GM23338 (cell line): ENCODE results near the gene R3HDML. TPM values are rescaled to one million over a fixed set of nuclear protein-coding genes. Genes with fewer than 3 reads are reported as not detected.

Experiments used
- ATAC-seq: fragments of 200-7000 bp; cut with Tn5 transposase; 3 replicates; pipeline ENCODE4 v1.9.1; 2020
- DNase-seq: peaks from one replicate; pipeline ENCODE4 v3.0.0-alpha.2; 2015; ENCODE audit warnings: low spot score
- H2AFZ ChIP-seq: fragments of 200-600 bp; sonication (generic); 2 replicates; pipeline ENCODE4 v1.8.0; 2016; ENCODE audit warnings: antibody characterized with exemption, mild to moderate bottlenecking, moderate library complexity
- H3F3A ChIP-seq: fragments of 200-600 bp; sonication (generic); replicated peaks from 2 replicates; pipeline ENCODE4 v1.8.0; 2017; ENCODE audit warnings: antibody characterized with exemption, mixed run types, low read depth
- H3K27ac ChIP-seq: fragments of 200-600 bp; sonication (generic); 2 replicates; pipeline ENCODE4 v1.6.1; 2016; ENCODE audit warnings: low read depth
- H3K27me3 ChIP-seq: fragments of 200-600 bp; sonication (generic); 2 replicates; pipeline ENCODE4 v1.8.0; 2016; ENCODE audit warnings: mild to moderate bottlenecking, mixed run types, moderate library complexity; ENCODE audit not compliant: insufficient read depth
- H3K36me3 ChIP-seq: fragments of 200-600 bp; sonication (generic); 2 replicates; pipeline ENCODE4 v1.8.0; 2016; ENCODE audit warnings: mild to moderate bottlenecking; ENCODE audit not compliant: insufficient read depth
- H3K4me1 ChIP-seq: fragments of 200-600 bp; sonication (generic); 2 replicates; pipeline ENCODE4 v1.8.0; 2016; ENCODE audit warnings: mild to moderate bottlenecking, moderate library complexity; ENCODE audit not compliant: insufficient read depth
- H3K4me2 ChIP-seq: fragments of 200-600 bp; sonication (generic); 2 replicates; pipeline ENCODE4 v1.7.1; 2017; ENCODE audit warnings: mixed run types
- H3K4me3 ChIP-seq: fragments of 200-600 bp; sonication (generic); 2 replicates; pipeline ENCODE4 v1.6.1; 2016; ENCODE audit warnings: mixed run types
- H3K79me2 ChIP-seq: fragments of 200-600 bp; sonication (generic); replicated peaks from 2 replicates; pipeline ENCODE4 v1.8.0; 2017; ENCODE audit warnings: mild to moderate bottlenecking; ENCODE audit not compliant: insufficient read depth
- H3K9me2 ChIP-seq: fragments of 200-600 bp; sonication (generic); 2 replicates; pipeline ENCODE4 v1.8.0; 2017; ENCODE audit not compliant: insufficient read depth
- H4K20me1 ChIP-seq: fragments of 200-600 bp; sonication (generic); replicated peaks from 2 replicates; pipeline ENCODE4 v1.8.0; 2017; ENCODE audit warnings: mild to moderate bottlenecking; ENCODE audit not compliant: insufficient read depth
- H3K27ac Mint-ChIP-seq: 2 replicates; pipeline ENCODE4 v1.8.0; 2020; ENCODE audit warnings: inconsistent platforms, mild to moderate bottlenecking, moderate library complexity, mixed read lengths
- H3K27me3 Mint-ChIP-seq: 3 replicates; pipeline ENCODE4 v1.8.0; 2022; ENCODE audit warnings: low read depth, mild to moderate bottlenecking, moderate library complexity, mixed read lengths, inconsistent platforms; ENCODE audit not compliant: insufficient read depth, poor library complexity
- H3K36me3 Mint-ChIP-seq: 3 replicates; pipeline ENCODE4 v1.8.0; 2021; ENCODE audit warnings: low read depth, mild to moderate bottlenecking, inconsistent platforms, moderate library complexity, mixed read lengths
- H3K4me1 Mint-ChIP-seq: 3 replicates; pipeline ENCODE4 v1.8.0; 2020; ENCODE audit warnings: mild to moderate bottlenecking, inconsistent platforms, mixed read lengths
- H3K4me3 Mint-ChIP-seq: 3 replicates; pipeline ENCODE4 v1.8.0; 2021; ENCODE audit warnings: moderate library complexity, mild to moderate bottlenecking, inconsistent platforms, mixed read lengths
- H3K9me3 Mint-ChIP-seq: 3 replicates; pipeline ENCODE4 v1.8.0; 2020; ENCODE audit warnings: moderate library complexity, mild to moderate bottlenecking, inconsistent platforms, mixed read lengths
- CREB1 ChIP-seq: fragments of 250-450 bp; sonication (Bioruptor Pico); IDR thresholded peaks from 2 replicates; pipeline ENCODE4 v1.5.0; 2020; ENCODE audit warnings: low read depth, mild to moderate bottlenecking, moderate library complexity
- REST ChIP-seq: IDR thresholded peaks from one replicate; pipeline ENCODE4 v1.6.1; 2018; ENCODE audit warnings: antibody characterized with exemption; ENCODE audit not compliant: unreplicated experiment
- polyA plus RNA-seq: library from polyadenylated mRNA; unstranded; fragments of >200 nt; fragmentation: Nextera tagmentation; extraction: Ambion mirVana; gene quantifications from 2 replicates; pipeline ENCODE4 v1.2.1, GENCODE V29; 2016
- total RNA-seq: library from RNA; depleted of rRNA; stranded (reverse); fragments of >200 nt; shearing (Covaris generic); gene quantifications from 2 replicates; pipeline ENCODE4 v1.2.3, GENCODE V29; 2014
- TF ChIP-seq, protein P1 (sequence below), 2 experiments: fragments of 200-600 bp in 1 of 2; sonication (generic) in 1 of 2; conservative IDR thresholded peaks; 2 replicates each; pipeline versions ENCODE4 v1.5.1 to v1.6.1; 2016 to 2017; ENCODE audit warnings: antibody characterized with exemption in 2 of 2, low read depth in 2 of 2, mild to moderate bottlenecking in 2 of 2, moderate library complexity in 1 of 2

R3HDML gene
- total and polyA plus RNA-seq, 2 experiments from 2014 or later = not detected

DNA sequence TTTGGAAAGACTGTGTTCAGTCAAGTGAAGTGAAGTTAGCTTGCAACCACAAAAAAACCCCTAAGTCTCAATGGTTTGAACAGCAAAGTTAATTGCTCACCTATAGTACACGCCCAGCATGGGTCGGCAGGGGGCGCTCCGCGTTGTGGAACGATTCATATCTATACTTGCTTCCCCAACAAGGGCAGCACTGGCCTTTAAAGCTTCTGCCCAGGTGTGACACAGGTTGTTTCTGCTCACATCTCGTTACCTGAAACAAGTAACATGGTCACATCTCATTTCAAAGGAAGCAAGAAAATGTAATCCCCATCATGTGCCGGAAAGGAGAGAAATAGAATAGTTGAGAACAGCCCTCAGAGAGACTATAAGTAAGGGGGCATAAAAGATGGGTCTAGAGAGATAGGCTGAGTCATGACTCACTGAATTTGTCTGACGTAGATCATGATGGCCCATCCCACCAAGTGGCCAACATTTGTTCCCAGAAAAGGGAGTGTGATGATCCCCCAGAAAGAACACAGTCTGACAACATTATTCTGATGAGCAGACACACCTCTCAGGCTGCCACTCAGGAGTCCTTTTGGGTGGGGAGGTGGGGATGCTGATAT, 47.7 kb downstream of the R3HDML start:
- ATAC-seq (peak; percentile 53), DNase-seq (peak; percentile 89)
- Histone ChIP-seq H3K9me2 (no peaks in the 10 kb centered on the region), H3K4me3 (no peak overlapping the region), H3K4me2 (no peak overlapping the region), H3F3A (no peaks in the 10 kb centered on the region), H3K4me1 (no peaks in the 10 kb centered on the region; the same call in 1 of the 2 replicates), H4K20me1 (no peaks in the 10 kb centered on the region), H2AFZ (no peak overlapping the region), H3K36me3 (no peaks in the 10 kb centered on the region), H3K79me2 (no peaks in the 10 kb centered on the region), H3K27me3 (peaks cover 4% of the 10 kb centered on the region; the same call in 1 of the 2 replicates), H3K27ac (no peak overlapping the region)
- peaks cover 6% of the 10 kb centered on the region for H3K27me3 Mint-ChIP-seq
- peaks cover 3% of the 10 kb centered on the region; the same call in 1 of the 3 replicates for H3K4me1 Mint-ChIP-seq
- H3K27ac Mint-ChIP-seq = no peak overlapping the region
- no peak for TF ChIP-seq REST
- TF ChIP-seq, protein P1, sequence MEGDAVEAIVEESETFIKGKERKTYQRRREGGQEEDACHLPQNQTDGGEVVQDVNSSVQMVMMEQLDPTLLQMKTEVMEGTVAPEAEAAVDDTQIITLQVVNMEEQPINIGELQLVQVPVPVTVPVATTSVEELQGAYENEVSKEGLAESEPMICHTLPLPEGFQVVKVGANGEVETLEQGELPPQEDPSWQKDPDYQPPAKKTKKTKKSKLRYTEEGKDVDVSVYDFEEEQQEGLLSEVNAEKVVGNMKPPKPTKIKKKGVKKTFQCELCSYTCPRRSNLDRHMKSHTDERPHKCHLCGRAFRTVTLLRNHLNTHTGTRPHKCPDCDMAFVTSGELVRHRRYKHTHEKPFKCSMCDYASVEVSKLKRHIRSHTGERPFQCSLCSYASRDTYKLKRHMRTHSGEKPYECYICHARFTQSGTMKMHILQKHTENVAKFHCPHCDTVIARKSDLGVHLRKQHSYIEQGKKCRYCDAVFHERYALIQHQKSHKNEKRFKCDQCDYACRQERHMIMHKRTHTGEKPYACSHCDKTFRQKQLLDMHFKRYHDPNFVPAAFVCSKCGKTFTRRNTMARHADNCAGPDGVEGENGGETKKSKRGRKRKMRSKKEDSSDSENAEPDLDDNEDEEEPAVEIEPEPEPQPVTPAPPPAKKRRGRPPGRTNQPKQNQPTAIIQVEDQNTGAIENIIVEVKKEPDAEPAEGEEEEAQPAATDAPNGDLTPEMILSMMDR (conservative IDR thresholded peaks at IDR 0.05; ENCODE audit: low read depth in 2 of 2) = peak; percentile 83 to 95
- no peaks in the 10 kb centered on the region for H3K9me3 Mint-ChIP-seq
- no peaks in the 10 kb centered on the region for H3K36me3 Mint-ChIP-seq
- no peak overlapping the region for H3K4me3 Mint-ChIP-seq

DNA sequence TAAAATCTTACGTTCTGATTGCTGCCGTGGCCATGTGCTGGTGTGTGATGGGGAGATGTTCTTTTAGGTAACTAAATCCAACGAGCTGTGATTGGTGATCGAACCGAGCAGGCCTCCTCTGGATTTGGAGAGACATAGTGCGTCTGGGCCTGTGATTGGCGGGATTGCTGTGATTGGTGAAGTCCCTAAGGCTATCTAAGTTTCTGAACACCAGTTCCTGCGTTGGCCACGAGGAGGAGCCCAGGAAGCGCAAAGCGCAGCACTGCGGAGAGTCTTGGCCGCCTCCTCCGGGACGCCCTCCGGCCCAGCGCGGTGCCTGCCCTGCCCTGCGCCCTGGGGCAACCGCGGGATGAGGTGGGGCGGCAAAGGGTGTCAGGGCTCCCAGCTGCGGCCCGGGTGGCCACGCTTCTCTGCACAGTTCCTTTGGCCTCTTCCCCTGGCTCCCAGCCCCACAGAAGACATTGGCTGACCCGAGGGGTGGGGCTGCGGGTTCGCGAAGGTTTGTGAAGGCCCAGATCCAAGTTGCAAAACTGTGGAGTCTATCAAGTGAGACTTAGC, 51.7 kb downstream of the R3HDML start:
- H3K4me3 ChIP-seq = peak overlapping the region; percentile 49; the same call in 1 of the 2 replicates
- H3K4me3 Mint-ChIP-seq = peak overlapping the region; percentile 62
- no peaks in the 10 kb centered on the region; the same call in 1 of the 2 replicates for H3K4me1 ChIP-seq
- no peaks in the 10 kb centered on the region for H3F3A ChIP-seq
- peaks cover 4% of the 10 kb centered on the region; the same call in 1 of the 2 replicates for H3K27me3 ChIP-seq
- H3K27ac ChIP-seq = no peak overlapping the region
- no peaks in the 10 kb centered on the region for H3K9me3 Mint-ChIP-seq
- no peak overlapping the region; the same call in 1 of the 2 replicates for H3K27ac Mint-ChIP-seq
- peak overlapping the region; percentile 73 for H3K4me2 ChIP-seq
- DNase-seq = peak; percentile 98
- H3K27me3 Mint-ChIP-seq = peaks cover 11% of the 10 kb centered on the region
- H4K20me1 ChIP-seq = no peaks in the 10 kb centered on the region
- H3K79me2 ChIP-seq = no peaks in the 10 kb centered on the region
- peaks cover 3% of the 10 kb centered on the region; the same call in 1 of the 3 replicates for H3K4me1 Mint-ChIP-seq
- no peaks in the 10 kb centered on the region for H3K36me3 ChIP-seq
- peak; percentile 96 for ATAC-seq
- no peaks in the 10 kb centered on the region for H3K9me2 ChIP-seq
- TF ChIP-seq, protein P1 (conservative IDR thresholded peaks at IDR 0.05; ENCODE audit: low read depth in 2 of 2) = peak; percentile 71 to 91
- TF ChIP-seq CREB1 = no peak
- peak overlapping the region; percentile 85 for H2AFZ ChIP-seq
- H3K36me3 Mint-ChIP-seq = no peaks in the 10 kb centered on the region
